ENCODE results near the gene TULP4. TPM values are rescaled to one million over a fixed set of nuclear protein-coding genes. Genes with fewer than 3 reads are reported as not detected.

Gene TULP4
- polyA plus RNA-seq, 3 donors = 6.5 to 10.6 (median 7.9) TPM

DNA sequence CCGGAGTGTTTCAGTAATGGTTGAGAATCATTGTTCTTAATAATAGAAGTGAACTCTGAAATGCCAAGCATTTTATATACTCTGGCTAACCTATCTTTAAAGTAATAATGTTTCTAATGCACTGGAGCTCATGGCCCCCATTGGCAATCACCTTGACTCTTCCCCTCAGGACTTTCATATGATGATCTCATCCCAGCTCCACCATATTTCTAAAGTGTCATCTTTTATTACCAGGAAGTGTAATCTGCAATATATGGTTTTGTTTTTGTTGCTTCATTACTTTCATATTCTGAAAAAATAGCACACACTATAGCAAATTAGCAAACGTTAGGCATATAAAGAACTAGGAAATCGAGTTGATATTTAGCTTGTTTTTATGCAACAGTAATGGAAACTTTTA is 60.3 kb downstream of the TULP4 start:
- no peak overlapping the region for H3K27ac ChIP-seq (ENCODE audit: low read depth in 1 of 2, low read length in 2 of 2)
- intact Hi-C loops (cut with micrococcal nuclease) = no loop called here
- H3K9me3 Mint-ChIP-seq = peaks cover 0 to 2% (median 0%) of the 10 kb centered on the region in 7 donors
- no peak for DNase-seq
- no peak overlapping the region for H3K4me2 ChIP-seq (replicated peaks; ENCODE audit: extremely low read depth, low read length, poor library complexity, severe bottlenecking)
- WGBS (ENCODE audit: insufficient coverage) = no CpG with 5 or more reads among the region's 3 CpGs
- no peak overlapping the region for H2AFZ ChIP-seq (ENCODE audit: insufficient read depth, low read depth, low read length, poor library complexity, severe bottlenecking)
- H3K4me3 ChIP-seq (replicated peaks in 1 of 3; ENCODE audit: low read depth in 2 of 3, low read length in 3 of 3) = no peak overlapping the region
- no peak overlapping the region for H3K27ac Mint-ChIP-seq
- H3K9me3 ChIP-seq (replicated peaks in 1 of 2; ENCODE audit: control insufficient read depth in 1 of 2, insufficient read depth in 1 of 2, low read length in 2 of 2) = no peaks in the 10 kb centered on the region
- H3K9ac ChIP-seq (ENCODE audit: insufficient read depth, low read length, poor library complexity, severe bottlenecking) = no peak overlapping the region
- peaks cover 5% of the 10 kb centered on the region for H3K4me1 Mint-ChIP-seq
- peaks cover 3 to 4% of the 10 kb centered on the region in 2 donors for H3K36me3 Mint-ChIP-seq
- H3K4me3 Mint-ChIP-seq = no peak overlapping the region
- no peaks in the 10 kb centered on the region for H3K79me2 ChIP-seq (ENCODE audit: insufficient read depth, low read length)
- H3K36me3 ChIP-seq (replicated peaks in 1 of 2; ENCODE audit: control insufficient read depth in 1 of 2, insufficient read depth in 2 of 2, low read length in 2 of 2) = no peaks in the 10 kb centered on the region
- H3K27me3 ChIP-seq (ENCODE audit: control insufficient read depth in 2 of 2, insufficient read depth in 2 of 2, low read length in 2 of 2) = no peaks in the 10 kb centered on the region
- H3K27me3 Mint-ChIP-seq (ENCODE audit: low read depth in 3 of 3) = no peaks in the 10 kb centered on the region
- TF ChIP-seq, protein P1, sequence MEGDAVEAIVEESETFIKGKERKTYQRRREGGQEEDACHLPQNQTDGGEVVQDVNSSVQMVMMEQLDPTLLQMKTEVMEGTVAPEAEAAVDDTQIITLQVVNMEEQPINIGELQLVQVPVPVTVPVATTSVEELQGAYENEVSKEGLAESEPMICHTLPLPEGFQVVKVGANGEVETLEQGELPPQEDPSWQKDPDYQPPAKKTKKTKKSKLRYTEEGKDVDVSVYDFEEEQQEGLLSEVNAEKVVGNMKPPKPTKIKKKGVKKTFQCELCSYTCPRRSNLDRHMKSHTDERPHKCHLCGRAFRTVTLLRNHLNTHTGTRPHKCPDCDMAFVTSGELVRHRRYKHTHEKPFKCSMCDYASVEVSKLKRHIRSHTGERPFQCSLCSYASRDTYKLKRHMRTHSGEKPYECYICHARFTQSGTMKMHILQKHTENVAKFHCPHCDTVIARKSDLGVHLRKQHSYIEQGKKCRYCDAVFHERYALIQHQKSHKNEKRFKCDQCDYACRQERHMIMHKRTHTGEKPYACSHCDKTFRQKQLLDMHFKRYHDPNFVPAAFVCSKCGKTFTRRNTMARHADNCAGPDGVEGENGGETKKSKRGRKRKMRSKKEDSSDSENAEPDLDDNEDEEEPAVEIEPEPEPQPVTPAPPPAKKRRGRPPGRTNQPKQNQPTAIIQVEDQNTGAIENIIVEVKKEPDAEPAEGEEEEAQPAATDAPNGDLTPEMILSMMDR (IDR thresholded peaks at IDR 0.05) = no peak
- no peaks in the 10 kb centered on the region for H3K4me1 ChIP-seq (ENCODE audit: control insufficient read depth in 1 of 2, insufficient read depth in 2 of 2, low read length in 2 of 2)
- no peaks in the 10 kb centered on the region for H4K20me1 ChIP-seq (ENCODE audit: insufficient read depth, low read length)

DNA sequence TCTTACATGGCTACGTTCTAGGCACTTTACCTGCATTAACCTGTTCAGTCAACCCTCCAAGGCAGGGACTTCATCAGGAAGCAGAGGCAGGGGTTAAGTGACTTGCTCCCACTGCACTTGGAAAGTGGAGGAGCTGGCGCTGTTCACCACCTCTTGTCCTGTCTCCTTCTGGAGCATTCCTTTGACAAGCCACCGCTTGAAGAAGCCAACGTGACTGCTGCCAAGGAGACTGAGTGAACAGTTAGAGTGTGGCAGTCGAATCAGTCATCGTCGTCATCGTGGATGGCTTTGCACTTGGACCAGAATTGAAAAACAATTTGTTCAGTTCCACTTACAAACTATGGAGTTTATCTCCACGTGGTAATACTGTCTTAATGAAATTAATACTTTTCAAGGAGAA is 60.9 kb downstream of the TULP4 start:
- intact Hi-C loops (cut with micrococcal nuclease) = no loop called here
- H3K9ac ChIP-seq (ENCODE audit: insufficient read depth, low read length, poor library complexity, severe bottlenecking) = no peak overlapping the region
- no peaks in the 10 kb centered on the region for H3K4me1 ChIP-seq (ENCODE audit: control insufficient read depth in 1 of 2, insufficient read depth in 2 of 2, low read length in 2 of 2)
- no peak for DNase-seq
- TF ChIP-seq, protein P1 (IDR thresholded peaks at IDR 0.05) = no peak
- Mint-ChIP-seq H3K4me1 (peaks cover 5% of the 10 kb centered on the region), H3K9me3 (peaks cover 0 to 2% (median 0%) of the 10 kb centered on the region in 7 donors), H3K27me3 (ENCODE audit: low read depth in 3 of 3) (peaks cover 0 to 1% (median 0%) of the 10 kb centered on the region in 3 donors), H3K4me3 (no peak overlapping the region), H3K36me3 (peaks cover 3 to 4% of the 10 kb centered on the region in 2 donors), H3K27ac (no peak overlapping the region)
- no peaks in the 10 kb centered on the region for H3K79me2 ChIP-seq (ENCODE audit: insufficient read depth, low read length)
- no peak overlapping the region for H3K27ac ChIP-seq (ENCODE audit: low read depth in 1 of 2, low read length in 2 of 2)
- H3K4me2 ChIP-seq (replicated peaks; ENCODE audit: extremely low read depth, low read length, poor library complexity, severe bottlenecking) = no peak overlapping the region
- no peak overlapping the region for H2AFZ ChIP-seq (ENCODE audit: insufficient read depth, low read depth, low read length, poor library complexity, severe bottlenecking)
- WGBS (ENCODE audit: insufficient coverage) = 100% methylated on average over 1 of the region's 9 CpGs
- no peak overlapping the region for H3K4me3 ChIP-seq (replicated peaks in 1 of 3; ENCODE audit: low read depth in 2 of 3, low read length in 3 of 3)
- H4K20me1 ChIP-seq (ENCODE audit: insufficient read depth, low read length) = no peaks in the 10 kb centered on the region
- no peaks in the 10 kb centered on the region for H3K9me3 ChIP-seq (replicated peaks in 1 of 2; ENCODE audit: control insufficient read depth in 1 of 2, insufficient read depth in 1 of 2, low read length in 2 of 2)
- H3K36me3 ChIP-seq (replicated peaks in 1 of 2; ENCODE audit: control insufficient read depth in 1 of 2, insufficient read depth in 2 of 2, low read length in 2 of 2) = no peaks in the 10 kb centered on the region
- H3K27me3 ChIP-seq (ENCODE audit: control insufficient read depth in 2 of 2, insufficient read depth in 2 of 2, low read length in 2 of 2) = no peaks in the 10 kb centered on the region
